Spleen (tissue), 11 donors: ENCODE data around the gene KRTAP12-4. TPM values are rescaled to one million over a fixed set of nuclear protein-coding genes. Genes with fewer than 3 reads are reported as not detected.
"Not testable (repeated sequence)": the region's sequence is repeated elsewhere in the genome, so short reads cannot be mapped to it uniquely, and the experiment has no call there.

Source experiments
- DNase-seq: peaks from one replicate; pipeline ENCODE4 v3.0.0-alpha.2; 2020
- H3K27ac ChIP-seq, 8 donors: fragments of 200-600 bp; sonication (generic) in 7 of 8; 1 replicate in 4 of 8; 2 replicates in 4 of 8; pipeline versions ENCODE4 v1.5.0 to v1.8.0; 2016 to 2021; ENCODE audit warnings: inconsistent platforms in 4 of 8, mild to moderate bottlenecking in 4 of 8, moderate library complexity in 1 of 8
- H3K27me3 ChIP-seq, 7 donors: fragments of 200-600 bp; sonication (generic) in 6 of 7; replicated peaks in 1 of 7; 1 replicate in 4 of 7; 2 replicates in 3 of 7; pipeline versions ENCODE4 v1.5.0 to v1.8.0; 2016 to 2021; ENCODE audit warnings: inconsistent platforms in 3 of 7, mild to moderate bottlenecking in 1 of 7
- H3K36me3 ChIP-seq, 6 donors: fragments of 200-600 bp; sonication (generic) in 5 of 6; 1 replicate in 4 of 6; 2 replicates in 2 of 6; pipeline versions ENCODE4 v1.5.0 to v1.8.0; 2016 to 2021; ENCODE audit warnings: inconsistent platforms in 2 of 6
- H3K4me1 ChIP-seq, 6 donors: fragments of 200-600 bp; sonication (generic) in 5 of 6; 1 replicate in 3 of 6; 2 replicates in 3 of 6; pipeline versions ENCODE4 v1.5.0 to v1.8.0; 2016 to 2021; ENCODE audit warnings: inconsistent platforms in 3 of 6
- H3K4me3 ChIP-seq, 8 donors: fragments of 200-600 bp; sonication (generic) in 7 of 8; 1 replicate in 4 of 8; 2 replicates in 4 of 8; pipeline versions ENCODE4 v1.5.0 to v1.8.0; 2016 to 2021; ENCODE audit warnings: inconsistent platforms in 4 of 8, mild to moderate bottlenecking in 4 of 8, moderate library complexity in 2 of 8
- H3K9me3 ChIP-seq, 8 donors: fragments of 200-600 bp; sonication (generic) in 7 of 8; 1 replicate in 4 of 8; 2 replicates in 4 of 8; pipeline versions ENCODE4 v1.5.0 to v1.8.0; 2016 to 2021; ENCODE audit warnings: inconsistent platforms in 4 of 8
- CTCF ChIP-seq, 11 experiments: fragments of 200-600 bp in 7 of 11; fragments of 450-650 bp in 4 of 11; sonication (generic) in 4 of 11; IDR thresholded peaks in 8 of 11; conservative IDR thresholded peaks in 3 of 11; 1 replicate in 7 of 11; 2 replicates in 4 of 11; pipeline versions ENCODE4 v1.4.0 to v1.8.0; 2016 to 2021; ENCODE audit warnings: antibody characterized with exemption in 11 of 11, inconsistent platforms in 4 of 11, mild to moderate bottlenecking in 1 of 11
- POLR2A ChIP-seq, 3 donors: fragments of 450-650 bp; IDR thresholded peaks; one replicate each; pipeline ENCODE4 v1.5.1; 2017; ENCODE audit warnings: antibody characterized with exemption in 3 of 3, mild to moderate bottlenecking in 1 of 3
- POLR2AphosphoS5 ChIP-seq, 3 donors: sonication (generic); formaldehyde crosslinking; IDR thresholded peaks; one replicate each; pipeline ENCODE4 v1.5.1; 2017; ENCODE audit warnings: antibody characterized with exemption in 3 of 3
- WGBS, 5 donors: extraction: QIAGEN DNeasy Blood & Tissue Kit in 3 of 5; methylation state at CpG; one replicate each; pipeline versions ENCODE4 v1.1.5 to v1.1.7; 2013 to 2018; 5-methylcytosine and 5-hydroxymethylcytosine counted together
- intact Hi-C: fragments of 100-400 bp; cut with DNase I; formaldehyde crosslinking; loops from one replicate; pipeline ENCODE4 v1.15.0; 2023; ENCODE audit warnings: low total_unique reads
- polyA plus RNA-seq, 3 donors: library from polyadenylated mRNA; stranded (reverse); fragments of 200-250 nt; gene quantifications; one replicate each; pipeline ENCODE4 v1.2.1, GENCODE V29; 2013
- total RNA-seq, 7 donors: library from RNA; depleted of rRNA in 3 of 7; stranded (reverse); fragments of >200 nt in 3 of 7; fragmentation: NEBNext Ultra II Directional in 4 of 7; extraction: Animal tissue kit (Norgen Biotek cat#: 25700) in 4 of 7; gene quantifications; one replicate each; pipeline versions ENCODE4 v1.1.0 to v1.2.1, GENCODE V29; 2016 to 2021
- donor health status: healthy with polysubstance abuse.
- donor health status: DM: no; HTN: no; CAD: no; lungs with moderate emphysema.
- donor health status: DM: no; HTN: no; CAD: no.
- donor health status: Bipolar disorder and iron deficiency.
- donor health status: healthy.
- donor health status: DM: no; HTN: no; CAD: no.
- donor health status: DM: yes; HTN: yes; CAD: no.

The KRTAP12-4 gene
- total and polyA plus RNA-seq, 10 donors: not detected

GRCh38 chr21:44699502-44700001, 45.1 kb upstream of the KRTAP12-4 start:
- intact Hi-C loops: no loop called here
- Histone ChIP-seq H3K27me3 (peaks cover 0 to 85% (median 74%) of the 10 kb centered on the region in 7 donors), H3K36me3 (no peaks in the 10 kb centered on the region), H3K27ac (no peak overlapping the region), H3K4me3 (no peak overlapping the region), H3K9me3 (peaks cover 0 to under 1% (median 0%) of the 10 kb centered on the region in 8 donors), H3K4me1 (no peaks in the 10 kb centered on the region)
- DNase-seq: no peak
- TF ChIP-seq CTCF (IDR thresholded peaks at IDR 0.05 in 8 of 11, conservative IDR thresholded peaks at IDR 0.05 in 3 of 11): no peak
- TF ChIP-seq POLR2A (IDR thresholded peaks at IDR 0.05): no peak
- no peak for TF ChIP-seq POLR2AphosphoS5 (IDR thresholded peaks at IDR 0.05)
- 47 to 68% (median 55%) methylated on average over 17 of the region's 17 CpGs for WGBS, 5 donors

DNA sequence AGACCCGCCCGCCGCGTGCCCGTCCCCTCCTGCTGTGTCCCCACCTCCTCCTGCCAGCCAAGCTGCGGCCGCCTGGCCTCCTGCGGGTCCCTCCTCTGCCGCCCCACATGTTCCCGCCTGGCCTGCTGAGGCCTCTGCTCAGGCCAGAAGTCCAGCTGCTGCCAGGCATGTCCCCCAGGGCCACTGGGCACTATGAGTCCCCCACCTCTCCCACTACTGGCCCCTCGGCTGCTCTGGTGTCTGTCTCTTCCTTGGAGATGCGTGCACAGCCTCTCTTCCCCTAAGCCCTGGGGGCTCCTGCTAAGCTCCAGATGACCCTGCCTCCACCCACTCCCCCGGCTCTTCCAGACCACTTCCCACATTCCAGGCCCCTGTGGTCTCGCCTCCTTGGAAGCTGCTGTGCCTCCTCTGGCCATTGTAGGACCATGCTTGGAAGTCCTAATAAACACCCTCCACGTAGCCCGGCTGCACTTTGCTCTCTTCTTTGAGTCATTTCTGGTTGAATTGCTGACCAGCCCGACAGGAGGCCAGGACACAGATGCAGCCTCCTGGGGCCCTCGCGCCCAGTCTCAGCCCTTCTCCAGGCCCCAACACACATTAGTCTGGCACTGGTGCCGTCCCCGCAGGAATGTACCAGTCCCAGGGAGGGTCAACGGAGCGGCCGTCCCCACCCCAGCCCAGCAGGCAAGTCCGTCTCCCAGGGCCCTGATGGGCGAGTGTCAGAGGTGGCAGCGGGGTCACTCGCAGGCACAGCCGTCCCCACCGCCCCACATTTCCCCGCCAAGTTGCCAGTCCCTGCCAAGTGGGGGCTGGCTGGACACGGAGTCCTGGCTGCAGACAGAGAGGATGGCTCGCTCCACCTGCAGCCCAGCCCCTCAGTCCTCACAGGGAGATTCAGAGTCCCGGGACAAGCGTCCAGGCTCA, 43.6 kb upstream of the KRTAP12-4 start:
- no peak for DNase-seq
- no peaks in the 10 kb centered on the region for H3K4me1 ChIP-seq
- H3K4me3 ChIP-seq: no peak overlapping the region
- peaks cover 0 to 70% (median 59%) of the 10 kb centered on the region in 7 donors for H3K27me3 ChIP-seq
- TF ChIP-seq POLR2A (IDR thresholded peaks at IDR 0.05): no peak
- no peak for TF ChIP-seq CTCF (IDR thresholded peaks at IDR 0.05 in 8 of 11, conservative IDR thresholded peaks at IDR 0.05 in 3 of 11)
- TF ChIP-seq POLR2AphosphoS5 (IDR thresholded peaks at IDR 0.05): no peak
- intact Hi-C loops: no loop called here
- H3K36me3 ChIP-seq: no peaks in the 10 kb centered on the region
- peaks cover 0 to 15% (median 10%) of the 10 kb centered on the region in 8 donors for H3K9me3 ChIP-seq
- H3K27ac ChIP-seq: no peak overlapping the region
- WGBS, 5 donors: 24 to 41% (median 36%) methylated on average over 21 to 35 of the region's 35 CpGs

GRCh38 chr21:44697172-44697810, 42.8 kb upstream of the KRTAP12-4 start, which contains the start of gene KRTAP10-12:
KRTAP10-12 (plus strand) TSS chr21:44697172; CDS start chr21:44697202, 30 bp downstream.
- DNase-seq, intact Hi-C loops, H3K36me3 ChIP-seq, H3K4me3 ChIP-seq, H3K27ac ChIP-seq, H3K4me1 ChIP-seq: not testable (repeated sequence)
- peaks cover 0 to 23% (median 18%) of the 10 kb centered on the region in 8 donors for H3K9me3 ChIP-seq
- 45 to 56% (median 50%) methylated on average over 13 to 21 of the region's 21 CpGs for WGBS, 5 donors
- peaks cover 0 to 62% (median 51%) of the 10 kb centered on the region in 7 donors for H3K27me3 ChIP-seq

DNA sequence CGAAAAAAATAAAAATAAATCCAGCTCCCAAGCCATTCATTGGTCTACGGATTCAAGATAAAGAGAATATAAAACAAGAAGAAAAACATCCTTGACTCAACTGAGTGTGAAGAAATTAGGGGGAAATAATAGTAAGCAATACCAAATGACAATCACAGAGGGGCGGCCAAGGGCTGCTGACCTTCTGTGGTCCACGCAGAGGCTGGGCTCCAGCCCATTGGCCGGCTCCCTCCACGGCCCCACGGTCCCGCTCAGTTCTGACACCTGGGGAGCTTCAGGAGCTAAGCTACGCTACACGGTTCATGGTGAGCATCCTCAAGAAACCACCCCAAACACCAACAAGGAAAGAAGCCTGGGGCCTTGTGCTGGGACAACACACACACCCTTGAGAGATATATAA, 42.1 kb upstream of the KRTAP12-4 start:
- intact Hi-C loops: no loop called here
- Histone ChIP-seq H3K27ac (no peak overlapping the region), H3K36me3 (no peaks in the 10 kb centered on the region), H3K9me3 (peaks cover 0 to 28% (median 21%) of the 10 kb centered on the region in 8 donors), H3K4me3 (no peak overlapping the region), H3K27me3 (peaks cover 0 to 55% (median 44%) of the 10 kb centered on the region in 7 donors), H3K4me1 (no peaks in the 10 kb centered on the region)
- no peak for DNase-seq
- TF ChIP-seq CTCF (IDR thresholded peaks at IDR 0.05 in 8 of 11, conservative IDR thresholded peaks at IDR 0.05 in 3 of 11) (no peak), POLR2A (IDR thresholded peaks at IDR 0.05) (no peak), POLR2AphosphoS5 (IDR thresholded peaks at IDR 0.05) (no peak)
- 72 to 78% (median 74%) methylated on average over 10 of the region's 10 CpGs for WGBS, 5 donors
